GM18499 (cell line): ENCODE data around the gene DSCAML1.

Source experiments
- ATAC-seq: cut with Tn5 transposase; IDR thresholded peaks from one replicate; pipeline ENCODE4 v1.9.1; 2021; ENCODE audit warnings: moderate number of reproducible peaks; ENCODE audit not compliant: insufficient read depth, unreplicated experiment

DSCAML1 gene

DNA sequence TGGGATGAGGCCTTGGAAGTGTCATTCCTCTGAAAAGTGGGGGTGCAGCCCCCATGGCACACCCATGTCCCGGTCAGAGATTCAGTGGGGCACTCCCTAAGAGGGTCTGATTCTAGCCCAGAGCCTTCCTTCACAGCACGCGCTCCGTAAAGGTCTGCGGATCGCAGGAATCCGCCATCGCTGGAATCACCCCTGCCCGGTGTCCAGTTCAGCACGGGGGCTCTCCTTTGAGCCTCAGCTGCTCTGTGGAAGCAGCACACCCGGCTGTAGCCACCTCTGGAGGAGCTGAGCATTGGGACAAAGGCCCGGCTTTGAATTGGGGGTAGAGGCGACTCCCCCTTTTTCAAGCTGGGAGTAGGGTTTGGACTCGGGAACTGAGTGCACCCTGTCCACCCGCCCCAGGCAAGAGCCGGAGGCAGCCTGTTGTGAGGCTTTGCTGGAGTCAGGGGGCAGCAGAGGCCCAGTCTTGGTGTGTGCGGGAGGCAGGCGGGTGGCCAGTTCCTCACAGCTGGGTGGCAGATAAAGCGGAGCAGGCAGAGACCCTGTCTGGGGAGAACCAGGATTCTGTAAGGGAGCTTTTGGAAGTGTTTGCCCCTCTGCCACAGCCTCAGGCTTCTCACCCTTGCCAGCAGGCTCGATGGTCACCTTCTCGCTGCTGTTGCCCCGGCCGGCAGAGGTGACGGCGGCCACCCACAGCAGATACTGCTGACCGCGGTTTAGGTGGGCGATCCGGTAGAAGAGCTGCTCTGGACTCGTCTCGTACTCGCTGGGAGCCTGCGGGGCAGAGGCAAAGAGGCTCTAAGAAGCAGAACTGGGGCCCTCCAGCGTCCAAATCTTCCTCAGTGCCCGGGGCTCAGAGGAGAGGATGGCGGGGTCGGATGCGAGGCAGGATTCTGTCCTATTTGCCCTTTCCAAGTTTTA is 353.5 kb downstream of the DSCAML1 start:
- no peak for ATAC-seq

GRCh38 chr11:117442869-117443239 is 354.2 kb downstream of the DSCAML1 start:
- no peak for ATAC-seq

GRCh38 chr11:117442049-117442868 is 354.8 kb downstream of the DSCAML1 start:
- ATAC-seq = no peak

GRCh38 chr11:117441146-117441975 is 355.7 kb downstream of the DSCAML1 start:
- ATAC-seq = no peak

- ATAC-seq = no peak
Observed at GRCh38 chr11:117440258-117440657, 356.8 kb downstream of the DSCAML1 start.

DNA sequence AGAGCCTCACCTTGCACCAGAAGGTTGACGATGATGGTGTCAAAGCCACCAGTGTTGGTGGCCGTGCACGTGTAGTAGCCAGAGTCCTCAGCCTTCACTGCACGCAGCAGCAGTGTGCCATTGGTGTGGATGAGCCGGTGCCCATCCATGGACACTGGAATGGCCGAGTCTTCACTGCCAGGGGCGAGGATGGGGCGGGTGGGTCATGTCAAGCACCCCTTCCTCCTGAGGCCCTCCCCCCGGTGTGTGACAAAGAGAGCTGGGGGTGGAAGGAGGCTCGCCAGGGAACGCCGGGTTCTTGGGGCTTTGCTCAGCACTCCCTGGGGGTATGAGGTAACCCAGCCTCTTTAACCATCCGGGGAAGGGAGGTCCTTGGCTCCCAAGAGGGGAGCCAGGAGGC is 357.8 kb downstream of the DSCAML1 start:
- ATAC-seq = no peak

DNA sequence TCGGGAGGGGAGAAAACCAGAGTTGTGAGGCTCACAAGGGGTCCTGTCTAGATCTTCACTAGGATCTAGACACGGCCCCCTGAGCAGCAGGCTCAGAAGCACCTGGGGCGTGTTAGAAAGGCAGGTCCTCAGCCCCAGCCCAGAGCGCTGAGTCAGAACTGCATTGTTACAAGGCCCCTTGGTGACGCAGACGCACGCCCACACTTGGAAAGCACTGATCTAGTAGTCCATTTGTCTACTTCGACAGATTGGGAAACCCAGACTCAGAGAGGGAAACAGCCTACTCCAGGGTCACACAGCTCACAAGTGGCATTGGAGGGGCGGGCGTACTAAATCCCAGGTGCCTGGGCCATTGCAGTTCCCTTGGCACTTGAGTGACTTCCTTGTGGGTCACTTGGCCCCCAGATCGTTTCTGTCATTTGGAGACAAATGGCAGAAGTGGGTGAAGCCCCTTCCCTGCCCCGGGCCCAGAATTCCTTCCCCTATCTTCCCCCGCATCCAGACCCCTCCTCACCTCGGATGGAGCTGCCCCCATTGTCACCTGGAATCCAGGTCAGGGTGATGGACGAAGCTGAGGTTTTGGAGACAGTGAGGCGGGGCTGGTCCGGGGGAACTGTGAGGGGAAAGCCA is 358.5 kb downstream of the DSCAML1 start:
- no peak for ATAC-seq

DNA sequence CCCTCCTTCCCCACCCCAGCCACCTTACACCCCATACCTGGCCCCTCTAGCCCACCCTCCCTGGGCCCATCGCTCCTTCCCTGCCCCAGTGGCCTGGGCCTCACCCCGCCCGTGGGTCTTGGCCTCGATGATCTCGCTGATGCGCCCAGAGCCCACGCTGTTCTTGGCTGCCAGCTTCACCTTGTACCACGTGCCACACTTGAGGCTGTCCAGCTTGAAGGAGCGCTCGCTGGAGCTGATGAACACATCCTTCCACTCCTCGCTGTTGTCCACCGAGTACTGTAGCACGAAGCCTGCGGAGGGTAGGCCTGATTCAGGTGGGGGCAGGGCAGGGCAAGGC is 359.3 kb downstream of the DSCAML1 start:
- no peak for ATAC-seq

DNA sequence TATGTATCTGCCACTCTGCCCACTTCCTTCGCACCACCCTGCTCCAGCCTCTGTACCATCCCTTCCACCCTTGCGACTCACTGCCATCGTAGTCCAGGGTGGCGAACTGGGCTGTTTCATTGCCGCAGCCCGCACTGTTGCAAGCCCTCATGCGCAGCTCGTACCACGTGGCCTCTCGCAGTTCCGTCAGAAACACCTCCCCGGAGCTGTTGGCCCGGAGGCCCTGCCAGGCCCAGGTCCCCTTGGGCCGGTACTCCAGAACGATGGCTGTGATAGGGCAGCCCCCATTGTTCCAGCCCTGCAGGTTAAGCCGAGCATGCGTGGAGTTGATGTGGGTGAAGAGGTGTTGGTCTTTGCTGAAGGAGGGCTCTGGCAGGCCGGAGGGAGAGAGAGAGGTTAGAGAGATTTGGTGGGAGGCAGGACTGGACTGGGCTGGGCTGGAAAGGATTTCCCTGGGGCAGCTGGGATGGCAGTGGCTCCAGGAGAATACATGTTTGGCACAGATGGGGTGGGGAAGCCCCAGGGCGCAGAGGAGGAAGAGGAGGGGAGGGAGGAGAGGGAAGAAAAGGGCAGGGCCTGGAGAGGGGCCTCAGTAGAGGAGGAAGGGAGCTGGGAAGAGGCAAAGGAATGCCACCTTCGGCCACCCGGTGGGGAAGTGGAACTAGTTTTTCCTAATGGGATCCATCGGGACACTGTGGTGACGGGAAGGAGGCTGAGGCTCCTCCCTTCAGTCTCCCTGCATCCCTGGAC is 359.8 kb downstream of the DSCAML1 start:
- no peak for ATAC-seq

GRCh38 chr11:117435326-117435725 is 361.7 kb downstream of the DSCAML1 start:
- no peak for ATAC-seq

DNA sequence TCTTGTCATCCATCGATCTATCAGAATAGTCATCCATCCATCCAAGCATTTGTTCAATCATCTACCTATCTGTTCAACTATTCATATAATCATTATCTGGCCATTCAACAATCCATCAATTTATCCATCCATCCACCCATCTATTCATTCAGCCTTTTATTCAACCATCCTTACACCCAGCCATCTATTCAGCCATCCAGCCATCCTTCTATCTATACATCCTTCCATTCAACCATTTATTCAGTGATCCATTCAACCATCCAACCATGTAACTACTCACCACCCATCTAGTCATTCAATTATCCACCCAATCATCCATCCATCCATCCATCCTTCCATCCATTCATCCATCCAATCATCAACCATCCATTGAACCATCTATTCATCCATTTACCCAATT is 362.5 kb downstream of the DSCAML1 start:
- no peak for ATAC-seq

DNA sequence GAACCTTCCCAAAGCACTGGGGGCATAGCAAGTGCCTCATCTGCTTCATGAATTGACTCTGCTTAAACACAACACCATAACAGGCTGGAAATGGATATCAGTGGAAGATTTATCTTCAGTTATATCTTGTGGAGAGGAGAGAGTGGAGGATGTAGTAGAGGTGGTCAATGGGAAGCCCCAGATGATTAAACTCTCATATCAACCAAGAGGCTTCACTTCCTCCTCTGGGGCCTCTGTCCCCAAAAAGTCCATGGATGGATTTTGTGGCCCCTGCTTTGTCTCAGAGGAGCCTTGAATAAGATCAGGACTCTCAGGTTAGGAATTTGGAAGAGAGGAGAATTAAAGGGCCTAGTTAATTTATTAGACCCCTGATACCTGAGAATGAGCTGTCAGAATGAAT is 363.3 kb downstream of the DSCAML1 start:
- no peak for ATAC-seq

- no peak for ATAC-seq
Observed at GRCh38 chr11:117431436-117431835, 365.6 kb downstream of the DSCAML1 start.

- no peak for ATAC-seq
Observed at GRCh38 chr11:117430293-117430955, 366.6 kb downstream of the DSCAML1 start.

- ATAC-seq = no peak
Observed at GRCh38 chr11:117428856-117429229, 368.2 kb downstream of the DSCAML1 start.

- no peak for ATAC-seq
Observed at GRCh38 chr11:117428186-117428855, 368.7 kb downstream of the DSCAML1 start.

GRCh38 chr11:117427356-117427874 is 369.6 kb downstream of the DSCAML1 start:
- no peak for ATAC-seq

- no peak for ATAC-seq
Observed at GRCh38 chr11:117426941-117427340, 370.1 kb downstream of the DSCAML1 start.
